IPS-15b (cell line): ENCODE data around the gene TGOLN2.
"Not testable (repeated sequence)": the region's sequence is repeated elsewhere in the genome, so short reads cannot be mapped to it uniquely, and the experiment has no call there.

Experiments
- H3K27me3 ChIP-seq: one replicate; pipeline ENCODE4 v1.6.1; 2013; ENCODE audit warnings: low read length; ENCODE audit not compliant: control insufficient read depth, insufficient read depth
- H3K36me3 ChIP-seq: one replicate; pipeline ENCODE4 v1.6.1; 2013; ENCODE audit warnings: low read length; ENCODE audit not compliant: control insufficient read depth, insufficient read depth
- H3K4me1 ChIP-seq: one replicate; pipeline ENCODE4 v1.6.1; 2013; ENCODE audit warnings: mild to moderate bottlenecking, low read length; ENCODE audit not compliant: control insufficient read depth, insufficient read depth
- H3K4me3 ChIP-seq: one replicate; pipeline ENCODE4 v1.5.1; 2013; ENCODE audit warnings: low read depth, low read length
- H3K9ac ChIP-seq: one replicate; pipeline ENCODE4 v1.6.1; 2013; ENCODE audit warnings: low read depth, mild to moderate bottlenecking, low read length
- H3K9me3 ChIP-seq: one replicate; pipeline ENCODE4 v1.6.1; 2013; ENCODE audit warnings: mild to moderate bottlenecking, low read length; ENCODE audit not compliant: control insufficient read depth, insufficient read depth

TGOLN2 gene

DNA sequence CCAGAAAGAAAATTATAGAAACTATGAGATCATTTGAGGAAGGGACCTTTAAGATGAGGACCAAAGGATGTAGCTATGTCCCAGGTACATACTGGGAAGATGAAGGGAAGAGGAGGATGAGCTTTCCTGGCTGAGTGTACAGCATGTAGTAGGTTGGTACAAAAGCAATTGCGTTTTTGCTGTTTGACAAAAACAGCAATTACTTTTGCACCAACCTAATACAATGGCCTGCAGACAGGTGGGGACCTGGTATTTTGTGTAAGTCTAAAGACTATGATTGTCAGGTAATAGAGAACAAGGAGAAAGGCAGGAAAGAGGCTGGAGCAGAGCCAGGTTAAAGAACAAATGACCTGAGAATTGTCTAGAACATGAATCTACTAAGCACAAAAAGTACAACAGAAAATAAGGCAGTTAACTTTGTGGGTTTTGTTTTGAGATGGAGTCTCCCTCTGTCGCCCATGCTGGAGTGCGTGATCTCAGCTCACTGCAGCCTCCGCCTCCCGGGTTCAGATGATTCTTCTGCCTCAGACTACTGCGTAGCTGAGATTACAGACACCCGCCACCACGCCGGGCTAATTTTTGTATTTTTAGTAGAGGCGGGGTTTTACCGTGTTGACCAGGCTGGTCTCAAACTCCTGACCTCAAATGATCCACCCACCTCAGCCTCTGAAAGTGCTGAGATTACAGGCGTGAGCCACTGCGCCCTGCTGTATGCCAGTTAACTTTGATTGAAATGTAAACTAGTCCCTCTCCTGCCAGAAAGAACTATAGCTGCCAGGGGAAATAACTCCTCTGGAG, 3.2 kb upstream of the TGOLN2 start:
- Histone ChIP-seq H3K9ac (no peak overlapping the region), H3K36me3 (peaks cover 4% of the 10 kb centered on the region), H3K27me3 (no peaks in the 10 kb centered on the region), H3K4me3 (no peak overlapping the region), H3K9me3 (no peaks in the 10 kb centered on the region), H3K4me1 (peaks cover 12% of the 10 kb centered on the region)

DNA sequence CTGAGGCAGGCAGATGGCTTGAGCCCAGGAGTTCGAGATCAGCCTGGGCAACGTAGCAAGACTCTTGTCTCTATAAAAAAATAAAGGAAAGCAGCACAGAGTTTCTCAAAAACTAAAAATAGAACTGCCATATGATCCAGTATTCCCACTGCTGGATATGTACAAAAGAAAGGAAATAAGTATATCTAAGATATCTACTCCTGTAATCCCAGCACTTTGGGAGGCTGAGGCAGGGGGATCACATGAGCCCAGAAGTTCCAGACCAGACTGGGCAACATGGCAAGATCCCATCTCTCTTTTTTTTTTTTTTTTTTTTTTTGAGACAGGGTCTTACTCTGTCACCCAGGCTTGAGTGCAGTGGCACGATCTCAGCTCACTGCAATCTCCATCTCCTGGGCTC, 1.9 kb upstream of the TGOLN2 start:
- peaks cover 17% of the 10 kb centered on the region for H3K4me1 ChIP-seq
- not testable (repeated sequence) for H3K36me3 ChIP-seq, H3K9ac ChIP-seq, H3K9me3 ChIP-seq, H3K4me3 ChIP-seq, H3K27me3 ChIP-seq

DNA sequence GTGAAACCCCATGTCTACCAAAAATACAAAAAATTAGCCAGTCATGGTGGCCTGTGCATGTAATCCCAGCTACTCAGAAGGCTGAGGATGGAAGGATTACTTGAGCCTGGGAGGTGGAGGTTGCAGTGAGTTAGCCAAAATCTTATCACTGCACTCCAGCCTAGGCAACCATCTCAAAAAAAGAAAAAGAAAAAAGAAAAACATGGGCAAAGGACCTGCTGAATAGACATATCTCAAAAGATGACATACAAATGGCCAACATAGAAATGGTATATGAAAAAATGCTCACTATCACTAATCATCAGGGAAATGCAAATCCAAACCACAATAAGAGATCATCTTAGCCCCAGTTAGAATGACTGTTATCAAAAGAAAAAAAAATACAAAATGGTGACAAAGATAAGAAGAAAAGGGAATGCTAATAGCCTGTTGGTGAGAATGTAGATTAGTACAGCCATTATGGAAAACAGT, 1.4 kb upstream of the TGOLN2 start:
- peaks cover 9% of the 10 kb centered on the region for H3K36me3 ChIP-seq

DNA sequence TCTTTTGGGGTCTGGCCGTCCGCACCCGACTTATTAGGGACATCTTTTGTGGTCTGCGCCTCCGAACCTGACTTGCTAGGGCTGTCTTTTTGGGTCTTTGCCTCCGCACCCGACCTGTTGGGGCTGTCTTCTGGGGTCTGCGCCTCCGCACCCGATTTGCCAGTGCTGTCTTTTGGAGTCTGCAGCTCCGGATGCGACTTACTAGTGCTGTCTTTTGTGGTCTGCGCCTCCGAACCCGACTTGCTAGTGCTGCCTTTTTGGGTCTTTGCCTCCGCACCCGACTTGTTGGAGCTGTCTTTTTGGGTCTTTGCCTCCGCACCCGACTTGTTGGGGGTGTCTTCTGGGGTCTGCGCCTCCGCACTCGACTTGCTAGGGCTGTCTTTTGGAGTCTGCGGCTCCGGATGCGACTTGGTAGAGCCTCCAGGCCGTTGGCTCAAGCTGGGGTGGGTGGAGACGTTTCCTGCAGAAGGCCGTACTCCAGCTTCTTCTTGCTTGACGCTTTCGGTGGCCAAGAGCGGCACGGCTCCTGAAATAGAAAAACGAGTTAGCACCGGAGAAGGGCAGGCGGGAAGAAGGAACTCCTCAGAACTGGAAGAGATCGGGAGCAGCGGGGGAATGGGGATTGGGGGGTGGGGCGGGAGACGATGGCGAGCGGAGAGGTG, 498 bp downstream of the TGOLN2 start:
- H3K9me3 ChIP-seq = no peaks in the 10 kb centered on the region
- H3K4me1 ChIP-seq = peaks cover 17% of the 10 kb centered on the region
- peaks cover 12% of the 10 kb centered on the region for H3K36me3 ChIP-seq
- H3K27me3 ChIP-seq = no peaks in the 10 kb centered on the region
- H3K9ac ChIP-seq = peak overlapping the region; percentile 98
- H3K4me3 ChIP-seq = peak overlapping the region; percentile 98

More for the DNA sequence above, 1.4 kb upstream of the TGOLN2 start:
- Histone ChIP-seq H3K9me3 (no peaks in the 10 kb centered on the region), H3K27me3 (no peaks in the 10 kb centered on the region), H3K4me3 (peak overlapping the region; percentile 98), H3K4me1 (peaks cover 17% of the 10 kb centered on the region), H3K9ac (no peak overlapping the region)

DNA sequence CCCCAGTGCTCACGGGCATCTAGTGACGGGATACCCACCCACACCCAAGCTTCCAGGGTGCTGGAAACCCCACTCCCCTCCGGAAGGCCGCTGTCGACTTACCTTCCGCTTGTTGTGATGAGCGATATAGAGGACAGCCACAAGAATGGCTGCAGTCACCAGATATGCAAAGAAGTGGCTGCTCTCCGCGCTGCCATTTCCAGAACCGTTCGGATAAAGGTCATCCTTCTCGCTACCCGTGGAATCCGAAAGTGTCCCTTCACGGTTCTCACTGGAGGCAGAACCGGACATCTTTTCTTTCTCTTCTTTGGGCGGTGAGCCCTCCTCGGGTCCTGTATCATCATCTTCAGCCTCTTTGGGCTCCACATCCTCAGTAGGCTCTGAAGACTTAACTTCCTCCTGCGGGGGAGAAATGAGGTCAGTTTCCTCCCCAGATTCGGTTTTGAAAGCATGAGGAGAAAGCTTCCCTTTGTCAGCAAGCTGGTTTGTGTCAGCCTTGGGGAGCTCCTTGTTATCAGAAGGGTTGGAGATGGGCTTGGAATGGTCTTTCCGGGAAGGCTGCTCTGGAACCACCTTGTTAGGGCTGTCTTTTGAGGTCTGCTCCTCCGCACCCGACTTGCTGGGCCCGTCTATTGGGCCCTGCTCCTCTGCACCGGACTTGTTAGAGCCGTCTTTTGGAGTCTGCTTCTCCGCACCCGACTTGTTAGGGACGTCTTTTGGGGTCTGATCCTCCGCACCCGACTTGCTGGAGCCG, 1.2 kb downstream of the TGOLN2 start:
- no peaks in the 10 kb centered on the region for H3K9me3 ChIP-seq
- peaks cover 17% of the 10 kb centered on the region for H3K4me1 ChIP-seq
- H3K36me3 ChIP-seq = peaks cover 16% of the 10 kb centered on the region
- peak overlapping the region; percentile 98 for H3K4me3 ChIP-seq
- peak overlapping the region; percentile 98 for H3K9ac ChIP-seq
- H3K27me3 ChIP-seq = no peaks in the 10 kb centered on the region

DNA sequence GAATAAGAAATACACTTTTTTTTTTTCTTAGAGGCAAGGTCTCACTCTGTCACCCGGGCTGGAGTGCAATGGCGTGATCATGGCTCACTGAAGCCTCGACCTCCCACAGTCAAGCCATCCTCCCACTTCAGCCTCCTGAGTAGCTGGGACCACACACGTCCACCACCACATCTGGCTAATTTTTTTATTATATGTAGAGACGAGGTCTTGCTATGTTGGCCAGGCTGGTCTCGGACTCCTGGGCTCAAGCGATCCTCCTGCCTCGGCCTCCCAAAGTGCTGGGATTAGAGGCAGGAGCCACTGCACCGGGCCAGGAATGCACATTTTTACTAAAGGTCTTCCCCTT, 2.4 kb downstream of the TGOLN2 start:
- no peaks in the 10 kb centered on the region for H3K27me3 ChIP-seq
- H3K4me3 ChIP-seq = no peak overlapping the region
- H3K9me3 ChIP-seq = no peaks in the 10 kb centered on the region
- no peak overlapping the region for H3K9ac ChIP-seq
- peaks cover 17% of the 10 kb centered on the region for H3K4me1 ChIP-seq
- H3K36me3 ChIP-seq = peaks cover 21% of the 10 kb centered on the region

DNA sequence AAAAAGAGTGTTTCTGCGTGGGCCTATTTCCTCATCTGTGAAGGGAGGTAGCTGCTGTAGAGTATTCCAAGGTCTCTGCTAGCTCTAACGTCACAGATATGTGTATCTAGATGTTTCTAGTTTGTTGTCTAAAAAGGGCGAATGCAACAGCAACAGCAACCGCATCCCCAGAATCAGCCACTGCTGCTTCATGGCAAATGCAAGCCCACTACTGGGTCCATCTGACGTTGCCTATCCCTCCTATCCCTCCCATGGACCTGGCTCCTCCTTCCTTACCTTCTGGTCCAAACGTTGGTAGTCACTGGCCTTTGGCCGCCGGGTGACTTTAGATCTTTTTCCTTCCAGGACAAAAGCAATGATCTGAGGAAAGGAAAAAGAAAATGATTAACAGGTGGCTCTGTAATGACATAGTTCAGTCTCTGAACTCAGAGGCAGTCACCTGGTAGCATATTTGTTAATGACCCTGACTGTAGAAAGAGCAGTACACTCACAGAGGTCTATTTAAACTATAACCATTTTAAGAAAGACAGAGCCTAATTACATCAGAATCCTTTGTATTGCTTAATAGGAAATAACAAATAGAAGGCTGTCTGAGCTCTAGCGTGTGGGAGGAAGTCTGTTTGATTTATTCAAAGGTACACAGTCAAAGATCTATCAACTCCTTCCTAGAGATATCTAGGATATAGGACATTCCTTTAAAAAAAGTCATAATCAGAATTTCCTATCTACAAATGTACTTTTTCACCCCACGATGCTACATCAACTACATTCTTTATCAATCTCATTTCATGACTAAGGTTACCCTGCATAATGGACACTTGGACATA, 2.9 kb downstream of the TGOLN2 start:
- Histone ChIP-seq H3K27me3 (no peaks in the 10 kb centered on the region), H3K9ac (no peak overlapping the region), H3K36me3 (peaks cover 21% of the 10 kb centered on the region), H3K4me3 (no peak overlapping the region), H3K9me3 (no peaks in the 10 kb centered on the region), H3K4me1 (peaks cover 17% of the 10 kb centered on the region)

DNA sequence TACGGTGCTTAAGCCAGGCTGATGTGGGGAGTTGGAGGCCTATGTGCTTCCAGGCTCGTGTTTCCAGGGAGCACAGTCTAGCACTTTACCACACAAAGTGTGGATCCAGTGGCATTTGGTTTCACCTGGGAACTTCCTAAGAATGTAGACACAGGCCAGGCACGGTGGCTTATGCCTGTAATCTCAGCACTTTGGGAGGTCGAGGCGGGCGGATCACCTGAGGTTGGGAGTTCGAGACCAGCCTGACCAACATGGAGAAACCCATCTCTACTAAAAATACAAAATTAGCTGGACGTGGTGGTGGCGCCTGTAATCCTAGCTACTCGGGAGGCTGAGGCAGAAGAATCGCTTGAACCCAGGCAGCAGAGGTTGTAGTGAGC, 3.8 kb downstream of the TGOLN2 start:
- Histone ChIP-seq H3K4me1 (peaks cover 17% of the 10 kb centered on the region), H3K36me3 (peaks cover 21% of the 10 kb centered on the region)
- H3K9me3 ChIP-seq, H3K4me3 ChIP-seq, H3K9ac ChIP-seq, H3K27me3 ChIP-seq: not testable (repeated sequence)

DNA sequence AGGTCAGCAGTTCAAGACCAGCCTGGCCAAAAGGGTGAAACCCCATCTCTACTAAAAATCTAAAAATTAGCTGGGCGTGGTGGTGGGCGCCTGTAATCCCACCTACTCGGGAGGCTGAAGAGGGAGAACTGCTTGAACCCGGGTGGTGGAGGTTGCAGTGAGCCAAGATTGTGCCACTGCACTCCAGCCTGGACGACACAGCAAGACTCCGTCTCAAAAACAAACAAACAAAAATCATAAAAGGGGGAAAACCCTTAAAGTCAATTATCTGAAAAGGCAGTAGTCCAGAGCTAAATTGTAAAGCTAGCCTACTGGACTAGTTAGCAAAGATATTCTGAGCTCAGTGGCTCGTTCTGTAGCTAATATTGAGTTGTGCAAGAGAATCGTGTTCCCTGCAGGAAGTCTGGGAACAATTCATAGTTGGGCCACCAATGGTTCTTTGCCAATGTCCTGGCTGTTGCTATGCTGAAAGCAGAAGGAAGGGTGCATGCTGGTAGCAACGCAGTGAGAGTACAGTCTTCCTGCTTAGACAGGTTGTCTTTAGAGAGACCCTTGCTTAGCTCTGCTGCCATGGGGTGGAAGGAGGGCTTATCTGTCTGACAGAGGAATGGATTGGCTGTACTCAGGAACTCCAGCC, 4.3 kb downstream of the TGOLN2 start:
- H3K9me3 ChIP-seq = no peaks in the 10 kb centered on the region
- peaks cover 21% of the 10 kb centered on the region for H3K36me3 ChIP-seq
- H3K27me3 ChIP-seq = no peaks in the 10 kb centered on the region
- H3K9ac ChIP-seq = no peak overlapping the region
- H3K4me1 ChIP-seq = peaks cover 14% of the 10 kb centered on the region
- no peak overlapping the region for H3K4me3 ChIP-seq

DNA sequence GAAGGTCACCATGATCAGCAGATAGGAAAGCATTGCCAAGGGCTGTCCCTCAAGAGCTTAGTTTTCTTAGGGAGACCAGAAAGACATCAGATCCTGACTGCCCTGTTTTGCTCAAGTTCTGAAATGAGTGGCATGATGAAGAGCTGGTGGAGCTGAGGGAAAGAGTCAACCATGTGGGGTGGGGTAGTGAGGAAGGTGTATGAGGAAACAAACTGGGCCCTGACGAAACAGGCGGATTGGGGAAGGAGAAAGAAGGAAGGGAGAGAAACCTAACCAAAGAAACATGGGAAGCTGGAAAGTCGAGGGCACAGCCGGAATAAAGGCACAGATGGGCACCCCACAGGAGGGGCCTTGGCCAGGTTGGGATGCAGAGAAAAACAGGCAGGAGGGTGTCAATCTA, 8.0 kb downstream of the TGOLN2 start:
- no peak overlapping the region for H3K9ac ChIP-seq
- no peaks in the 10 kb centered on the region for H3K4me1 ChIP-seq
- H3K9me3 ChIP-seq = no peaks in the 10 kb centered on the region
- H3K36me3 ChIP-seq = peaks cover 17% of the 10 kb centered on the region
- no peak overlapping the region for H3K4me3 ChIP-seq
- no peaks in the 10 kb centered on the region for H3K27me3 ChIP-seq
